Left colon (tissue), 2 donors: ENCODE measurements around the gene DCD. TPM values are rescaled to one million over a fixed set of nuclear protein-coding genes. Genes with fewer than 3 reads are reported as not detected.
A peak's percentile ranks its signal among the peaks of the same experiment; 100 is the strongest.
"Not testable (repeated sequence)": the region's sequence is repeated elsewhere in the genome, so short reads cannot be mapped to it uniquely, and the experiment has no call there.

Experiments
- ATAC-seq: fragments of 200-7000 bp; cut with Tn5 transposase; one replicate; pipeline ENCODE4 v1.9.1; 2020; ENCODE audit warnings: mild to moderate bottlenecking, moderate library complexity
- DNase-seq, 2 donors: peaks; one replicate each; pipeline ENCODE4 v3.0.0-alpha.2; 2020
- intact Hi-C, 2 donors: fragments of 100-400 bp; cut with DNase I in 1 of 2; cut with micrococcal nuclease in 1 of 2; formaldehyde crosslinking; loops; one replicate each; pipeline versions ENCODE4 v1.11.2 to v1.14.0; 2022; cut with DNase I, micrococcal nuclease
- total RNA-seq, 2 donors: library from RNA; stranded (reverse); fragmentation: NEBNext Ultra II Directional; extraction: Animal tissue kit (Norgen Biotek cat#: 25700); gene quantifications; one replicate each; pipeline ENCODE4 v1.2.1, GENCODE V29; 2021
- donor health status: DM: no; HTN: no; CAD: no.
- donor health status: DM: yes; HTN: yes; CAD: no.

DCD gene
- total RNA-seq, 2 donors from 2014 or later: not detected

- intact Hi-C loops: no loop called here
- DNase-seq (peak in 1 of 2 donors; percentile 32), ATAC-seq (no peak)
These were observed 10.4 kb upstream of the DCD start for GRCh38 chr12:54658306-54659264.

- ATAC-seq: no peak
- DNase-seq: no peak
- intact Hi-C loops: no loop called here
These were observed 9.0 kb upstream of the DCD start for GRCh38 chr12:54657105-54657607.

- no peak for ATAC-seq
- DNase-seq: no peak
- intact Hi-C loops: no loop called here
These were observed 6.8 kb upstream of the DCD start for GRCh38 chr12:54654926-54655325.

- DNase-seq (no peak), ATAC-seq (no peak)
- intact Hi-C loops: no loop called here
These were observed 4.9 kb upstream of the DCD start for GRCh38 chr12:54653025-54653424.

GRCh38 chr12:54650889-54651288, 2.7 kb upstream of the DCD start:
- DNase-seq: no peak
- ATAC-seq: no peak
- intact Hi-C loops: no loop called here

GRCh38 chr12:54650409-54650808, 2.2 kb upstream of the DCD start:
- intact Hi-C loops: no loop called here
- no peak for DNase-seq
- no peak for ATAC-seq

- DNase-seq (no peak), ATAC-seq (no peak)
- intact Hi-C loops: no loop called here
These were observed 1.7 kb upstream of the DCD start for GRCh38 chr12:54649825-54650224.

- intact Hi-C loops: no loop called here
- DNase-seq (no peak), ATAC-seq (no peak)
These were observed 6.6 kb downstream of the DCD start for GRCh38 chr12:54641554-54641953.

GRCh38 chr12:54641089-54641488, 7.1 kb downstream of the DCD start:
- intact Hi-C loops: no loop called here
- no peak for DNase-seq
- no peak for ATAC-seq

- intact Hi-C loops, DNase-seq, ATAC-seq: not testable (repeated sequence)
These were observed 9.1 kb downstream of the DCD start for GRCh38 chr12:54639112-54639511.

GRCh38 chr12:54634795-54635194, 13.4 kb downstream of the DCD start, which contains the start of gene LACRT:
Gene LACRT (minus strand): TSS chr12:54634895. CDS start chr12:54634841, 54 bp downstream.
- intact Hi-C loops: no loop called here
- ATAC-seq (no peak), DNase-seq (no peak)

- ATAC-seq (no peak), DNase-seq (no peak)
- intact Hi-C loops: no loop called here
These were observed 16.0 kb downstream of the DCD start for GRCh38 chr12:54631988-54632728.

- DNase-seq: no peak
- no peak for ATAC-seq
- intact Hi-C loops: no loop called here
These were observed 16.6 kb downstream of the DCD start for GRCh38 chr12:54631551-54631950.

- ATAC-seq (no peak), DNase-seq (no peak)
- intact Hi-C loops: no loop called here
These were observed 18.2 kb downstream of the DCD start for GRCh38 chr12:54629925-54630324.

- intact Hi-C loops: no loop called here
- ATAC-seq (no peak), DNase-seq (no peak)
These were observed 19.8 kb downstream of the DCD start for GRCh38 chr12:54628186-54628846.

- intact Hi-C loops: no loop called here
- no peak for DNase-seq
- no peak for ATAC-seq
These were observed 20.9 kb downstream of the DCD start for GRCh38 chr12:54627304-54627703.

- DNase-seq (no peak), ATAC-seq (no peak)
- intact Hi-C loops: no loop called here
These were observed 22.6 kb downstream of the DCD start for GRCh38 chr12:54625598-54625997.

GRCh38 chr12:54624315-54625279, 23.6 kb downstream of the DCD start:
- DNase-seq: no peak
- no peak for ATAC-seq
- intact Hi-C loops: no loop called here
